ENCODE results near the gene CPD.
"Not testable (repeated sequence)": the region's sequence is repeated elsewhere in the genome, so short reads cannot be mapped to it uniquely, and the experiment has no call there.

The CPD gene

DNA sequence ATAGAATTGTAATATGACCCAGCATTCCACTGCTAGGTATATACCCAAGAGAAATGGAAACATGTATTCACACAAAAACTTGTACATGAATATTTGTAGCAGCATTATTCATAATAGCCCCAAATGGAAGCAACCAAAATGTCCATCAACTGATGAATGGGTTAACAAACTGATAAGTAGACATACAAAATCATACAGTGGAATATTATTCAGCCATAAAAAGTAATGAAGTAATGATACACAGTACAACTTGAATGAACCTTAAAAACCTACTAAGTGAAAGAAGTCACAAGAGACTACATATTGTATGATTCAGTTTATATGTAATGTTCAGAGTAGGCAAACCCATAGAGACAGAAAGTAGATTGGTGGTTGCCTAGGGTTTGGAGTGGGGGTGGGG is 58.0 kb downstream of the CPD start:
- DNase-seq, result no peak

DNA sequence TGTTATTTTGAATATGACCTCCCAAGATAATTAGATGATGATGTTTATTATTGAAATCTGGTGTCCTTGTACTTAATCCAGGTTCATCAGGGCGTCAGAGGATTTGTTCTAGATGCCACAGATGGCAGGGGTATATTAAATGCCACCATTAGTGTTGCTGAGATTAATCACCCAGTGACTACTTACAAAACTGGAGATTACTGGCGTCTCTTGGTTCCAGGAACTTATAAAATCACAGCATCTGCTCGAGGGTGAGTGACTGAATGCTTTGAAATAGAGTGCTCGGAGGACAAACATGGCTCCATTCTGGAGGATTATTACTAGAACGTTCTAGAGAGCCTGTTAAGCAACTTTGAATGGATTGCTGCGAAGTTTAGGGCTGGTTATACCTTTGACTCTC is 65.0 kb downstream of the CPD start:
- peak; percentile 99 for DNase-seq

DNA sequence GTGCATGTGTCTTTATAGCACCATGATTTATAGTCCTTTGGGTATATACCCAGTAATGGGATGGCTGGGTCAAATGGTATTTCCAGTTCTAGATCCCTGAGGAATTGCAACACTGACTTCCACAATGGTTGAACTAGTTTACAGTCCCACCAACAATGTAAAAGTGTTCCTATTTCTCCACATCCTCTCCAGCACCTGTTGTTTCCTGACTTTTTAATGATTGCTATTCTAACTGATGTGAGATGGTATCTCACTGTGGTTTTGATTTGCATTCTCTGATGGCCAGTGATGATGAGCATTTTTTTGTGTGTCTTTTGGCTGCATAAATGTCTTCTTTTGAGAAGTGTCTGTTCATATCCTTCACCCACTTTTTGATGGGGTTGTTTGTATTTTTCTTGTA is 67.9 kb downstream of the CPD start:
- not testable (repeated sequence) for DNase-seq

DNA sequence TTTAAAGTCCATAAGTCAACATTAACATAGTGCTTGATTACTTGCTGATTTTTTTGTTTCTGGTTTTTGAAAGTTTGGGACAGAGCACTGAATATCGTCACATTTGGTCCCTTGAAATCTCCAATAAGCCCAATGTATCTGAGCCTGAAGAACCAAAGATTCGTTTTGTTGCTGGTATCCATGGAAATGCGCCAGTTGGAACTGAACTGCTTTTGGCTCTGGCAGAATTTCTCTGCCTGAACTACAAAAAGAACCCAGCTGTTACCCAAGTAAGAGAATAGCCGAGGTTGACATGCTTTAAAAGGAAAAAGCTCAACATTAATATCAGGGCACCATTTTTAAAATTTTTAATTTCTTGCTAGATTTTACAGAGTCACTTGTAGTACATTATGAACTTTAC is 70.8 kb downstream of the CPD start:
- DNase-seq, result no peak

DNA sequence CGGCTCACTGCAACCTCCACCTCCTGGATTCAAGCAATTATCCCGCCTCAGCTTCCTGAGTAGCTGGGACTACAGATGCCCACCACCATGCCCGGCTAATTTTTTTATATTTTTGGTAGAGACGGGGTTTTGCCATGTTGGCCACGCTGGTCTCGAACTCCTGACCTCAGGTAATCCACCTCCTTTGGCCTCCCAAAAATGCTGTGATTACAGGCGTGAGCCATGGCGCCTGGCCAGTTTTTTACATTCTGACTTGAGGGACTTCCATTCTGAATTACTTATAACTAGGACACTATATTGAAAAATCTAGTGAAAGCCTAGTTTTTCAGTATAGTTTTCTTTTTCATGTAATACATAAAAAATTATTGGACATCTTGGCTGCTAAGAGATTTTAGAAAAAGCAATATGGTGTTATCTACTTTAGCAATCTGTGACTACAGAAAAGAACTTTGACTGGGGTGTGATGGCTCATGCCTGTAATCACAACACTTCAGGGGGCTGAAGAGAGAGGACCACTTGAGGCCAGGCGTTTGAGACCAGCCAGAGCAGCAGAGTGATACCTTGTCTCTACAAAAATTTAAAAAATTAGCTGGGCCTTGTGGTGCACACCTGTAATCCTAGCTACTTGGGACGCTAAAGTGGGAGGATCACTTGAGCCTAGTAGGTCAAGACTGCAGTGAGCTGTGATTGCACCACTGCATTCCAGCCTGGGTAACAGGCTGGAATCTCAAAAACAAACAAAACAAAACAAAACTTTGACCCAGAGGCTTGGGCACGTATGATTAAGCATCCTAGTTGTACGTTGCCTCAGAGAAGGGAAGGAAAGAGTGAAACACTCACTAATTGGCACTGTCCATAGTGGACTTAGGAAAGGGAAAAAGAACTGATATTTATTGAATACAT is 71.6 kb downstream of the CPD start:
- DNase-seq, result no peak

DNA sequence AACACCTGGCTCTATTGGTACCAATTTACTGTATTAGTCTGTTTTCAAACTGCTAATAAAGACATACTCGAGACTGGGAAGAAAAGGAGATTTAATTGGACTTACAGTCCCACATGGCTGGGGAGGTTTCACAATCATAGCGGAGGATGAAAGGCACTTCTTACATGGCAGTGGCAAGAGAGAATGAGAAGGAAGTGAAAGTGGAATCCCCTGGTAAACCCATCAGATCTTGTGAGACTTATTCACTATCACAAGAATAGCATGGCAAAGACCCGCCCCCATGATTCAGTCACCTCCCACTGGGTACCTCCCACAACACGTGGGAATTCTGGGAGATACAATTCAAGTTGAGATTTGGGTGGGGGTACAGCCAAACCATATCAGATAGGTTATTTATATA is 75.9 kb downstream of the CPD start:
- DNase-seq, result no peak

DNA sequence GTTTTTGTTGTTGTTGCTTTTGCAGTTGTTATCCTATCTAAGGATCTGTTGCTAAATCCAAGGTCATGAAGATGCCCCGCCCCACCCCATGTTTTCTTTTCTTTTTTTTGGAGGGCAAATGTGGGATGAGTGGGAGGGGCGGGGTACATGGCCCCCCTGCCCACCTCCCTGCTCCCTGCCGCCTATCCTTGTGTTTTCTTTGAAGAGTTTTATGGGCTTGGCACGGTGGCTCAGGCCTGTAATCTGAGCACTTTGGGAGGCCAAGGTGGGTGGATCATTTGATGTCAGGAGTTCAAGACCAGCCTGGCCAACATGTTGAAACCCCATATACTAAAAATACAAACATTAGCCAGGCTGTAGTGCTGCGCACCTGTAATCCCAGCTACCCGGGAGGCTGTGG is 79.6 kb downstream of the CPD start:
- no peak for DNase-seq

DNA sequence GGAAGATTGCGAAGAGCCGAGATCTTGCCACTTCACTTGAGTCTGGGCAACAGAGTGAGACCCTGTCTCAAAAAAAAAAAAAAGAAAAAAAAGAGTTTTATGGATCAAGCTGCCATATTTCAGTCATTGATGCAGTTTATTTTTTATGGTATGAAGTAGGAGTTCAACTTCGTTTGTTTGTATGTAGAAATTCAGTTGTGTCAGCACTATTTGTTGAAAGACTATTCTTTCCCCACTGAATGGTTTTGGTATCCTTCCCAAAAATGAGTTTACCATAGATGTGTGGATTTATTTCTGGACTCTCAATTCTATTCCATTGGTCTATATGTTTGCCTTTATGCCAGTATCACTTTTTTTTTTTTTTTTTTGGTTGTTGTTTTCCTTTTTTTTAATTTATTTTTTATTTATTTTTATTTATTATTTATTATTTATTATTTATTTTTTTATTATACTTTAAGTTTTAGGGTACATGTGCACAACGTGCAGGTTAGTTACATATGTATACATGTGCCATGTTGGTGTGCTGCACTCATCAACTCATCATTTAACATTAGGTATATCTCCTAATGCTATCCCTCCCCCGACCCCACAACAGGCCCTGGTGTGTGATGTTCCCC is 80.2 kb downstream of the CPD start:
- not testable (repeated sequence) for DNase-seq

DNA sequence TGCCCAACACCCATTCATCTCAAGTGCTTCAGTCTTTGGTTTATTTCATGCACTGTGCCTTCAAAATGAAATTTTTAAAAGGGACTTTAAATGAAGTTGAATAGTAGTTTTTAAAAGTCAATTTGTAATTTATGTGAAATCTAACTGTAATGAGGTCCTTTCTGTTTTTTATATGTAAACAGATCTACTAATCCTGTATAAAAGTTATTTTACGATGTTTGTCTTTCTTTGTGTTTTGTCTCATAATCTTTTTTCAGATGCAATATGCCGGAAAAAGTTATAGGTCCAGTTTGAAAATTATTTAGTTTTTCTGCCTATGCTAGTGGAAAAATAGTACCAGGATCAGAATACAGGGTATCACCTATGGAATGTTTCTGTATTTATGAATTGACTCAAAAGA is 89.7 kb downstream of the CPD start:
- no peak for DNase-seq

DNA sequence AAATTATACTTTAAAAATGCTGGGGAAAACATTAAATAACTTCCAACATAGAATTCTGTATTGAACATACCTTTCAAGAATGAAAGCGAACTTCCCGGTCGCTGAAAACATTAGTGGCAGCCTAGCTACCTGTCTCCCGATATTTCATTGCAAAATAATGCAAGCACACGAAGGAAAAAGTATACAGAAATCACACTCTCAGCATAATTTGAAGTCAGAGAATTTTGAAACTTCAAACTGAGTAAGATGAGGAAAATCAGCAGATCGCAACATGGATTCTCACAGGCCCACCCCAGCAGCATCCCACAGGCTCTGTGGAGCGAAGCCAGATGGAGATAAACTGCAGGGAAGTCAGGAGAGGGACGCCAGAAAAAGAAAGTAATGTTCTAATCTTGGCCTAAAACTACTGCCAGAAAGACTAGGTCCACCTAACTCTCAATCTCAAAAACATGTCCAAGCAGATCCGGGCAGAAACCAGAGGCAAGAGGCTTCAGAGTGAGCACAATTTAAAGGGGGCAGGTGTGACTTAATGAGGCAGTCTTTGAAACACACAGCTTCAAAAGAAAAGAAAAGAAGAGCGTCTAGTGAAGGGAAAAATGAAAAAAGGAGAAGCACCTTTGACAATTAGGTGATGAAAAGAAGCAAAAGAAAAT is 93.6 kb downstream of the CPD start:
- no peak for DNase-seq

DNA sequence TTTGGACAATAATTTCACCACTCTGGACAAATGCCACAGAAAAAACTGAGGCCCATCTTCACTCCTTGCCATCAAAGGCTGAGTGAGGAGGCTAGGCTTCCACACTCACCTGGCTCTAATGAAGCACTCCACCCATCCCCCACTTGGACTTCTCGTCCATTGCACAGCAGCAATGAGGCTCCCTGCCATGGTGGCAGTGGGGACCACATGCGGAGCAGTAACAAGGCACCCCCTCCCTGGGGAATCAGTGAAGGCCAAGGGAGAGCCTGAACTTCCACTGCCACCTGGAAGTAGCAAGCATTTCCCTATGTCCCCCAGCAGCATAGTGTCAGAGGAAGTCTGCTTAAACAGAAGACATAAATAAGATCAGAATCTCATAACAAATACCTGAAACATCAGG is 96.5 kb downstream of the CPD start:
- no peak for DNase-seq

DNA sequence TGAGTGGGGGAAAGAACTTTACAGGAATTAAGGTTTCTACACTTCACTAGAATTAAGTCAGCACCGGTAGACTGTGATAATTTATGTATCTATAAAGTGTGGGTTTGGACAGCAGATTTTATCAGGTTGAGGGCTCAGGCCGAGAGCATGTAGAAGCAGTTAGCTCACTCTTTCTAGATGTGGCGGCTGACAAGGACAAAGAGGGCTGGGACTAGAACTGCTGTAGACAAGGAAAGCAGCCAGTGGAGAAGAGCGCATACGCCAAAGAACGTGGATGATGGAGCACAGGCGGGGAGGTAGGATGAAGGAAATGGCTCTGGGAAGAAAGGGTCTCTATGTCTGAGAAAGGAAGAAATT is 98.0 kb downstream of the CPD start:
- peak; percentile 61 for DNase-seq

DNA sequence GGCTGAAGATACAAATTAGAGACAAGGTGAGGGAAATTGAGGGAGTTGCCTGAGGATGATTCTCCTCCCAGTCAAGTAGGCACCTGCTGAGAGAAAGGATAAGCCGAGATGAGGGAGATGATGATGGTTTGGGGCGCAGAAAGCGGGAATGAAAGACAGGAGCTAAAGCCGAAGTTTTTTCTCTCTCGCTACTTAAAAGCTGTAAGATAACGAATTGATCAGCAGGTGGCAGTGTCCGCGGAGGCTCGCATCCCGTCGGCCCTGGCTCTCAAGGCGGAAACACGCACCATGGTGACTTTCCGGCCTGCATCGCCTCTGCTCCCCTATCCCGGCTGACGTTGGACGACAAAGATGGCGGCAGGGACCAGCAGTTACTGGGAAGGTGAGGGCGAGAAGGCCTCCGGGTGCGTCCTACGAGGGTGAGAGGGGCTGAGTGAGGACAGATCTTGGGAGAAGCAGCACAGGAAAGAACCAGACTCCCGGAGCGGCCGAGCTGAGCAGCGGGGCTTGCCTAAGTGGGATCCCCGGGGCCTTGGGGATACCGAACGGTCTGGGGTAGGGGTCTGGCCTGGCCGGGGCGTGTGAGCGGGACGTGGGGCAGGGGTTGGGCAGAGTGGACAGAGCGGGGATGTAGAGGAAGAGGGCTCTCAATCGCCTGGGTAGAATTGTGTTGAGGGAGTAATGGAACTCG is 98.5 kb downstream of the CPD start, which contains the start of gene GOSR1:
GOSR1 (plus strand) TSS at position 326 of the 691 bp plus-strand sequence; CDS start at position 352, 26 bp downstream.
- DNase-seq, result peak; percentile 99

DNA sequence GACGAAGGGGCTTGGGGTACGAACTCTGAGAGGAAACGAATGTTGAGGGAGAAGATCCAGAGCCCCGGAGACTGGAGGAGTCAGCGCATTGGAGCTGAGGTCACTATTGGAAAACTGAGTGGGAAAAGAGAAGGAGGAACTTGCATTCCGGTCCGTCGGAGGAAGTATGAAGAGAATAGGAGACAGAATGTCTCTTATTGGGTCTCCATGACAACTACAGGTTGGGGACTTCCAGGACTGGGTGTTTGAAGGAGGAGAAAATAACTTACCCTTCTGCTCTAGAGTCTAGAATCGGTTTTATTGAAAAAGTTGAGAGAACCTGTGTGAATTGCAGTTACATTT is 99.0 kb downstream of the CPD start:
- DNase-seq, result peak; percentile 37

DNA sequence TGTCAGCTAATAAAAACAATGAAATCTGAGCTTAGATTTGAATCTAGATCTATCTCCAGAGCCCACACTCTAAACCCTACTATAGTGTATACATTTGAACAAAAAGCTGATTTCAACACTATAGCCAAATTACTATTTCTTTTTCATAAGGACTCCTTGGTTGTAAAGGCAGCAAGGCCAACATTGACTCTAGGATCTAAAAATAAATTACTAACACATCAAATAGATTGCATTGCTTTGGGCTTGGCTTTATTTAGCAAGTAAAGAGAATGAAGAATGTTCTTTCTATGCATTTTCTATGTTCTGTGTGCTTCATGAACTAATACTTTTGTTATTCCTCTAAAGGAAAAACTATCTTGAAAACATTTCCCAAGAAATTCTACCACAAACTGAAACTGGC is 103.8 kb downstream of the CPD start:
- no peak for DNase-seq

DNA sequence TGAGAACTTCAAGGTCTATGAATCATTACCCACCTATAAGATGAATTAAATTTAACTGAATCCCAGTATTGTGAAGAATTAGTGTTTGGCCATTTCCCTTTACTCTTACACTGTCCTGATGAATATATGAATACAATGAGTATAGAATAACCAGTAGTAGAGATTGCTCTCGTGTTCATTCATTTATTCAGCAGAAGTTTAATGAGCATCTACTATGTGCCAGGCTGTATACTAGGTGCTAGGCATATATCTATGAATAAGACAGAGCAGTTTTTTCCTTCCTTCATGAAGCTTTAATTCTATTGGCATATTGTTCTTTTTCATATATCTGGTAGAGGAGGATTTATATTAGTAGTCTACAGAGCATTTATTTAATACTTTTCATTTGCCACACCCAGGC is 104.4 kb downstream of the CPD start:
- no peak for DNase-seq

DNA sequence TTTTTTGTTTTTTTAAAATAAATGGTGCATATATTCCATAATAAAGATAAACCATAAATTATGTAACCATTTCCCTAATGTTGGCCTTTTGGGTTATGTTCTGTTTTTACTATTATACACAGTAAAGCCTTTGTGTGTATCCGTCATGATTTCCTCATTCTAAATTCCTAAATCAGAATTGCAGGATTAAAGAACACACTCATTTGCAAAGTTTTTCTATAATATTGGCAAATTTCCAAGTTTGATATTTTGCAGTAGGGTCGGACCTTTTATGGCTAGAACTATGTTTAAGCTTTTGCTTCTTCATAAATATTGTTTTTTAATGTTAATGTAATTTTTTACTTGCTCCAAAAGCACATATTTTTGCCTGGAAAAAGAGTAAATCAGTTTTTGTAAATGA is 115.1 kb downstream of the CPD start:
- DNase-seq, result no peak

DNA sequence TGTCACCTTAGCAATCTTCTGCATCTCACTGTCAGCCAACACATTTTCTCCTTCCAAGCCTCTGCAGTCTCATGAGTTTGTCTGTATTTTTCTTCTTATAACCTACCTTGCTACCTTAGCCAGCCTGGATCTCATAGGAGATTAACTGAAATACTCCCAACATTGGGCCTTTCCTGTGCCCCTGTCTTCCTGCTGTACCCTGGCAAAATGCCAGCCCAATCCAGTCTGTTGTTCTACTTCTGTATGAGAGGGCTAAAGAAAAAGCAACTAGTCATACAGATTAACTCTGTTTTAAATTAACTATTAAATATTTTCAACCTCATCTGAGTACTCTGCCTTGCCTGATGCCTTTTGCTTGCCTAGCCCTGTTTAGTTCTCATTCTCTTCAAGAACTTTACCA is 116.9 kb downstream of the CPD start:
- peak; percentile 45 for DNase-seq

DNA sequence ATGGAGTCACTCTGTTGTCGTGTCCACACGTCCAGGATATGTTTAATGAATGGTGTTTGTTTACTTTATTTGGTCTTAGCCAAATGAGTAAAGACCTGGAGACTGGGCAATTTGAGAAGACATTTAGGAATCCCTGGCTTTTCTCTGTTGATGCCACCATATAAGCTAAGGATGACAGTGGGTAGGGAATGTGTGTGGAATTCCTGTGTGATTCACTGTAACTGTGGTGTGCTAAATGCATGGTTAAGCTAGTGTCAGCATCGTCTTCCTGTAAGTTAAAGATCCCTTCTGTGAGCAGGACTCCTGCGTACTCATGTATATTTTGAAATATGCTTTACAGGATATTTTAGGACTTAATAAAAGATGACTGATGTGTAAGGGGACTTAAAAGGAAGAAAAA is 124.8 kb downstream of the CPD start:
- DNase-seq, result no peak

DNA sequence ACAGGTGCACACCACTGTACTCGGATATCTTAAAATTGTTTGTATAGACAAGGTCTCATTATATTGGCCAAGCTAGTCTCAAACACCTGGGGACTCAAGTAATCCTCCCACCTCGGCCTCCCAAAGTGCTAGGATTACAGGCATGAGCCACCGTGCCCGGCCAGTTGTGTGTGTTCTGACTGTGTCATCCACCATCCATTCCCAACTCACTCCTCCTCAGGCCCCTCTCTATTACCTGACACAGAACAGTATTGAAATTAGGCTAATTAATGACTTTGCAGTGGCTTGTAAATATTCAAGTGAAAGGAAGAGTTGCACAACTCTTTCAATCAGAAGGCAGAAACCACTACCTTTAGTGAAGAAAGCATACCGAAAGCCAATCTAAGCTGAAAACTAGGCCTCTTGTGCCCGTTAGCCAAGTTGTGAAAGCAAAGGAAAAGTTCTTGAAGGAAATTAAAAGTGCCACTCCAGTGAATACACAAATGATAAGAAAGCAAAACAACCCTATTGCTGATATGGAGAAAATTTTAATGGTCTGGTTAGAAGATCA is 127.2 kb downstream of the CPD start:
- DNase-seq, result no peak

DNA sequence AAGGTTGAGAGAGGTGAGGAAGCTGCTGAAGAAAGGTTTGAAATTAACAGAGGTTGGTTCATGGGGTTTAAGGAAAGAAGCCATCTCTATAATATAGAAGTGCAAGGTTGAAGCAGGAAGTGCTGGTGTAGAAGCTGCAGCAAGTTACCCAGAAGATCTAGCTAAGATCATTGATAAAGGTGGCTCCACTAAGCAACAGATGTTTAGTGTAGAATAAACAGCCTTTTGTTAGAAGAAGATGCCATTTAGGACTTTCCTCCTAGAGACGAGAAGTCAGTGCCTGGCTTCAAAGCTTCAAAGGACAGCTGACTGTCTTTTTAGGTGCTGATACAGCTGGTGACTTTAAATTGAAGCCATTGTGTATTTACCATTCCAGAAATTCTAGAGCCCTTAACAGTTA is 127.8 kb downstream of the CPD start:
- no peak for DNase-seq

DNA sequence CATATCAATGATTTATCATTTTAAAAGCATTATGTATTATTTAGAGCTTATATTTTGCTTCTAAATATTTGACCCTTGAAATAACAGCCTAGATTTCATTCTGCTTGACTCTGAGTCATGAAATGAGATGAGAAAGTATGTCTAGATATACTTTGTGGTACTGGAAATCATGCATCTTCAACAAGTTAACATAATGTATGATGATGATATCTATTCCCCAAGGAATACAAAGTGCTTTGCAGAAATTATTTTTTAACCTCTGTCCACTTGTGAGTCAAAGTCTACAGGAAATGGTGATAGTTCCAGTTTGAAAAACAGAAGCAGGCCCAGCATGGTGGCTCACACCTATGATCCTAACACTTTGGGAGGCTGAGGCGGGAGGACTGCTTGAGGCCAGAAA is 134.6 kb downstream of the CPD start:
- DNase-seq, result no peak

DNA sequence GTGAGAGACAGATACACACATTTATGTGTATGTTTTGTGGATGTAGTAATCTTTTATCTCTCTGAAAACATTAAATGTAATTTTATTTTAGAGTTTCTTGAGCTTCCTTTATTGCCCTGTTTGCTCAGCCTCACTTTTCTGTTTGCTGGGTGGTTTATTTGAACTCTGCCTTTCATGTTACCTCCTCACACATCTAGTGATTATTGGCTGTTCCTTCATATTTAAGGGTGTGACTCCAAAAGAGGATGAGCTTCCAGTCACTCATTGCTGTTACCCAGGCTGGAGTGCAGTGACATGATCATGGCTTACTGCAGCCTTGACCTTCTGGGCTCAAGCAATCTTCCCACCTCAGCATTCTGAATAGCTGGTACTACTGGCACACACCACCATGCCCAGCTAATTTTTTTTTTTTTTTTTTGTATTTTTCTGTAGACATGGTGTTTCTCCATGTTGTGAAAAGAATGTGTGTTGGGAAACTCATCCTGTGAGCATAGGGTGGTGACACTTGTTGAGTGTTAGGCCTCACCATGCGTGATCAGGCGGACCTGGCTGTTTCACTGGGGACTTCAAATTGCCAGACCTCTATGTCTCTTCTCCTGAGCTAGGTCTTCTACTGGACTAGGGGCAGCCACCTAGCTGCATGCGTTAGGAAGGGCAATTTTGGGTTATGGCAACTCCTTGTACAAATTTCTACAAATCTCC is 136.3 kb downstream of the CPD start:
- DNase-seq, result no peak
